ENCODE measurements around the gene SALL2. TPM values are rescaled to one million over a fixed set of nuclear protein-coding genes. Genes with fewer than 3 reads are reported as not detected.

The SALL2 gene
- total RNA-seq, 3 donors from 2014 or later = 1.0 to 25.6 (median 1.2) TPM

DNA sequence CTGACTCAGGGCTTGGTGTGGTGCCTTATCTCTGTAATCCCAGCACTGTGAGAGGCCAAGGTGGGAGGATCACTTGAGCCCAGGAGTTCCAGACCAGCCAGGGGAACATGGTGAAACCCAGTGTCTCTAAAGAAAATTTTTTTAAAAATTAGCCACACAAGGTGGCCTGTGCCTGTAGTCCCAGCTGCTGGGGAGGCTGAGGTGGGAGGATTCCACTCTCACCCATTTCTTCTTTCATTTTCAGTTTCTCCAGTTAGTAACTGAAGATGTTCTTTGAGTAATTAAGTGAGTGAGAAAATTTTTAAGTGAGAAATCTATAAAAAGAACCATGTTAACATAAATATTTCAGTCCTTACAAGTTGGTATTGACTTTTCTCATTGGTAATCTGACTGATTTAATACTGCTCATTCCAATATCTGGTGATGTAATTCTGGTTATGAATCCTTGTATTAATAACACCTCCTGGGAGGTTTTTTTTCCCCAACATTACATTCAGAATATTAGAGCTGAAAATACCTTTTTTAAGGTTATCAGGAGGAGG lies 21.1 kb downstream of the SALL2 start:
- DNase-seq (no peak), ATAC-seq (no peak)
- Histone ChIP-seq H3K4me3 (no peak overlapping the region), H3K4me1 (ENCODE audit: low read depth) (peaks cover 14% of the 10 kb centered on the region), H3K9me3 (no peaks in the 10 kb centered on the region), H3K36me3 (ENCODE audit: low read depth) (no peaks in the 10 kb centered on the region)
- intact Hi-C loops (cut with DNase I, micrococcal nuclease) = no loop called here
- TF ChIP-seq, protein P1, sequence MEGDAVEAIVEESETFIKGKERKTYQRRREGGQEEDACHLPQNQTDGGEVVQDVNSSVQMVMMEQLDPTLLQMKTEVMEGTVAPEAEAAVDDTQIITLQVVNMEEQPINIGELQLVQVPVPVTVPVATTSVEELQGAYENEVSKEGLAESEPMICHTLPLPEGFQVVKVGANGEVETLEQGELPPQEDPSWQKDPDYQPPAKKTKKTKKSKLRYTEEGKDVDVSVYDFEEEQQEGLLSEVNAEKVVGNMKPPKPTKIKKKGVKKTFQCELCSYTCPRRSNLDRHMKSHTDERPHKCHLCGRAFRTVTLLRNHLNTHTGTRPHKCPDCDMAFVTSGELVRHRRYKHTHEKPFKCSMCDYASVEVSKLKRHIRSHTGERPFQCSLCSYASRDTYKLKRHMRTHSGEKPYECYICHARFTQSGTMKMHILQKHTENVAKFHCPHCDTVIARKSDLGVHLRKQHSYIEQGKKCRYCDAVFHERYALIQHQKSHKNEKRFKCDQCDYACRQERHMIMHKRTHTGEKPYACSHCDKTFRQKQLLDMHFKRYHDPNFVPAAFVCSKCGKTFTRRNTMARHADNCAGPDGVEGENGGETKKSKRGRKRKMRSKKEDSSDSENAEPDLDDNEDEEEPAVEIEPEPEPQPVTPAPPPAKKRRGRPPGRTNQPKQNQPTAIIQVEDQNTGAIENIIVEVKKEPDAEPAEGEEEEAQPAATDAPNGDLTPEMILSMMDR (IDR thresholded peaks at IDR 0.05) = no peak

DNA sequence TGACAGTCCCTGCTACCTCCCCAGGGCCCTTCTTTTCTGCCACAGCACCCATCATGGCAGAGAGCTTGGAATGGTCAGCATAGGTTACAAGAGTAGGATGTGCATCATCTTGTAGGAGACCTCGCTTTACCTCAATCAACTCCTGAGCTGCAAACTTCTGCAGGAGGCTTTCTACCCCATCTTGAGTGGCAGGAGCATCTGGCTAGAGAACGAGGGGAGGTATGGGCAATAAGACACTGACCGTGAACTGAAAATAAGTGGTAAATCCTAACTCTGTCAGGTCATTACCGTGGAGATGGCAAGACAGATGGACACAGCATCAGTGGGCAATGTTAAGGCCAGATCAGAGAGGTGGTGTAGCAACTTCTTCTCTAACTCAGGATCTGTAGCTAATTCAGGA lies 22.8 kb downstream of the SALL2 start:
- H3K9me3 ChIP-seq = no peaks in the 10 kb centered on the region
- no peaks in the 10 kb centered on the region for H3K4me1 ChIP-seq (ENCODE audit: low read depth)
- TF ChIP-seq, protein P1 (IDR thresholded peaks at IDR 0.05) = no peak
- H3K4me3 ChIP-seq = no peak overlapping the region
- ATAC-seq = no peak
- DNase-seq = no peak
- intact Hi-C loops (cut with DNase I, micrococcal nuclease) = no loop called here
- no peaks in the 10 kb centered on the region for H3K36me3 ChIP-seq (ENCODE audit: low read depth)

DNA sequence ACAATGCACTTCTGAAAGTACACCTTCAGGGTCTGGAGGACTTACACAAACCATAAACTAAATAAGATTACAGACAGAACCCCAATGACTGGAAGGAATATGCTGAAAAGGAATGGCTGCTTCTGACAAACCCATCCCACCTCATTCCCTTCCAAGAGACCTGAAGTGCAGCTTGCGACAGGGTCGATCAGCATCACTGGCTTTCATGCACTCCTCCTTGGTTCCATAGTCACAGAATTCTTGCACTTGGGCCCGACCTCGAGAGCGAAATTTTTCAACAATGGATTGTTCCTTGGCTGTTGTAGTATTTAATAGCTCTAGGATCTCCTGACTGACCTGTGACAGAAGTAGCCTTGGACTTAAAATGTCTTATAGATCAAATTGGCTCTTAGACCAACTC lies 24.6 kb downstream of the SALL2 start:
- H3K4me1 ChIP-seq (ENCODE audit: low read depth) = no peaks in the 10 kb centered on the region
- H3K36me3 ChIP-seq (ENCODE audit: low read depth) = no peaks in the 10 kb centered on the region
- TF ChIP-seq, protein P1 (IDR thresholded peaks at IDR 0.05) = no peak
- intact Hi-C loops (cut with DNase I, micrococcal nuclease) = no loop called here
- no peaks in the 10 kb centered on the region for H3K9me3 ChIP-seq
- DNase-seq (no peak), ATAC-seq (no peak)
- no peak overlapping the region for H3K4me3 ChIP-seq

DNA sequence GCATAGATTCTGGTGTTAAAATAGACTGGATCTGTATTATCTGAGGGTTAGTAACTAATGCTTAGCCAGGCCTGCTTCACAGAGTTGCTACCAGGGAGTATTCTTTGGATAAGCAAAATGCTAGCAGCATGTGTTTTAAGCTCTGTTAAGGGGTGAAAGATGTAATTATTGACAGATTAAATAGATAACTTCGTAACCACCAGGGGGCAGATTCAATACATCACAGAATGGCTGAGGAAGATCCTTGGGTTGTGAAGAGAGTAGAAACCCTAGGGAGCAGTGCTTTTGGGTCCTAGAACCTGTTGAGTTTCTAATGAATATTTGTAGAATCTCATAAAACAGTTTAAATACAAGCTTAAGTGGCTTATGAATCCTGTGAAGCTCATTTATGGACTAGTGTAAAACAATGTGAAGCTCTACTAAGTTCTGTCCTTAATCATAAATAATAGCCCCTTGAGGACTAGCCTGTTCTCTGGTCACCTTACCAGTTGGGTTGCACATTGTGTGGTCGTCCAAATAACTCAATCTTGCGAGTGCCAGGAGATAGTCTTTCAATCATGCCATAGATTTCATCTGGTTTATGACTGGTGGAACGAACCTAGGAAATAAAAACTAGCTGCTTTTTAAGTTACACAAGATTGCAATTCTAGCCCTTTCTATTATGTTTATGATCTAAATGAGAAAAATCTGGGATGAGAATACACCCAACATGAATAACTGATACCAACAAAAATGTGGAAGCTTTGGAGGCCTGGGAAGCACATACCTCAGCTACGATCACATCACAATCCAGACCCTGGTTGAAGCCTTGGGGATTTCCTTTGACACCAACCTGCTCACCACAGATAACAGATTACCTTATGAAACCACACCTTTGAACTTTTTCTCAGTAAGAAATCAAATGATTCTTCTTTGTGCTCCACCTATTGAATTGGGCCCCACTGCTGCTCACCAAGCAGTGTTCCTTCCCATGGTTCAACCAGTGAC lies 27.3 kb downstream of the SALL2 start:
- peak; percentile 68 for ATAC-seq
- TF ChIP-seq, protein P1 (IDR thresholded peaks at IDR 0.05) = no peak
- no peaks in the 10 kb centered on the region for H3K4me1 ChIP-seq (ENCODE audit: low read depth)
- intact Hi-C loops (cut with DNase I, micrococcal nuclease) = loop anchor here in 1 of 2 donors (10.0 kb wide), 1 partner anchor 56 kb away; no protein-coding TSS in a partner anchor
- H3K4me3 ChIP-seq = no peak overlapping the region
- no peaks in the 10 kb centered on the region for H3K36me3 ChIP-seq (ENCODE audit: low read depth)
- DNase-seq = peak in 1 of 3 donors; percentile 56
- H3K9me3 ChIP-seq = no peaks in the 10 kb centered on the region

DNA sequence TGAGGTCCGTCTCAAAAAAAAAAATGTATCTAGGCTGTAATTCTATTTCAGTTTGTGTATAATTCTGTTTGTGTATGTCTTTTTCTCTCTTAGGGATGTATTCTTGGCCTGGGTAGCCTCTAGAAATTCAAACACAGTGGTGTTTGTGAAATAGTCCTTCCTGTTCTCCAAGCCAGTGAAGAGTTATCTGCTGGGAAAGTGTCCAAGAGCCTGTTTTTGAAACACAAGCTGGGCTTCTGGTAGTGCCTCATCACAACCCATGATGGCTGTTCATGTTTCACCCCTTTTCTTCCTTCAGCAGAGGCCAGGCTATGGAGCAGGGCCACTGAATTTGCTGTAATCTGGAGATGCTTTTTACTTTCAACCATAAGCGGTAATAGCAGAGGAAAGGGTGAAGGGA lies 29.7 kb downstream of the SALL2 start:
- DNase-seq (no peak), ATAC-seq (no peak)
- intact Hi-C loops (cut with DNase I, micrococcal nuclease) = loop anchor here in 1 of 2 donors (10.0 kb wide), 1 partner anchor 58 kb away; no protein-coding TSS in a partner anchor
- Histone ChIP-seq H3K9me3 (no peaks in the 10 kb centered on the region), H3K4me1 (ENCODE audit: low read depth) (no peaks in the 10 kb centered on the region), H3K36me3 (ENCODE audit: low read depth) (no peaks in the 10 kb centered on the region), H3K4me3 (no peak overlapping the region)
- TF ChIP-seq, protein P1 (IDR thresholded peaks at IDR 0.05) = no peak
